ENCODE results near the gene FOCAD. TPM values are rescaled to one million over a fixed set of nuclear protein-coding genes. Genes with fewer than 3 reads are reported as not detected.

Gene FOCAD
- total RNA-seq, 1 donor from 2014 or later = 38.4 TPM

GRCh38 chr9:20642045-20642444 is 42.0 kb upstream of the FOCAD start:
- Mint-ChIP-seq H3K27ac (ENCODE audit: unreplicated experiment) (no peak overlapping the region), H3K4me1 (ENCODE audit: unreplicated experiment) (peaks cover 19% of the 10 kb centered on the region), H3K27me3 (ENCODE audit: unreplicated experiment) (peaks cover 4% of the 10 kb centered on the region), H3K36me3 (ENCODE audit: unreplicated experiment) (no peaks in the 10 kb centered on the region), H3K9me3 (ENCODE audit: unreplicated experiment) (no peaks in the 10 kb centered on the region), H3K4me3 (ENCODE audit: unreplicated experiment) (no peak overlapping the region)
- no peak for TF ChIP-seq CTCF (IDR thresholded peaks at IDR 0.05)
- no peak for DNase-seq (ENCODE audit: extremely low spot score, unreplicated experiment)

- no peaks in the 10 kb centered on the region for H3K36me3 Mint-ChIP-seq (ENCODE audit: unreplicated experiment)
Measured at GRCh38 chr9:20643660-20644059, 40.4 kb upstream of the FOCAD start.

GRCh38 chr9:20646656-20647055 is 37.4 kb upstream of the FOCAD start:
- Mint-ChIP-seq H3K9me3 (ENCODE audit: unreplicated experiment) (no peaks in the 10 kb centered on the region), H3K36me3 (ENCODE audit: unreplicated experiment) (no peaks in the 10 kb centered on the region), H3K4me3 (ENCODE audit: unreplicated experiment) (no peak overlapping the region), H3K27me3 (ENCODE audit: unreplicated experiment) (peaks cover 6% of the 10 kb centered on the region), H3K27ac (ENCODE audit: unreplicated experiment) (no peak overlapping the region), H3K4me1 (ENCODE audit: unreplicated experiment) (no peaks in the 10 kb centered on the region)
- no peak for TF ChIP-seq CTCF (IDR thresholded peaks at IDR 0.05)
- DNase-seq (ENCODE audit: extremely low spot score, unreplicated experiment) = no peak

More at GRCh38 chr9:20643660-20644059, 40.4 kb upstream of the FOCAD start:
- Mint-ChIP-seq H3K4me3 (ENCODE audit: unreplicated experiment) (no peak overlapping the region), H3K4me1 (ENCODE audit: unreplicated experiment) (peaks cover 7% of the 10 kb centered on the region), H3K27ac (ENCODE audit: unreplicated experiment) (no peak overlapping the region), H3K9me3 (ENCODE audit: unreplicated experiment) (no peaks in the 10 kb centered on the region), H3K27me3 (ENCODE audit: unreplicated experiment) (peaks cover 6% of the 10 kb centered on the region)
- TF ChIP-seq CTCF (IDR thresholded peaks at IDR 0.05) = no peak
- no peak for DNase-seq (ENCODE audit: extremely low spot score, unreplicated experiment)

DNA sequence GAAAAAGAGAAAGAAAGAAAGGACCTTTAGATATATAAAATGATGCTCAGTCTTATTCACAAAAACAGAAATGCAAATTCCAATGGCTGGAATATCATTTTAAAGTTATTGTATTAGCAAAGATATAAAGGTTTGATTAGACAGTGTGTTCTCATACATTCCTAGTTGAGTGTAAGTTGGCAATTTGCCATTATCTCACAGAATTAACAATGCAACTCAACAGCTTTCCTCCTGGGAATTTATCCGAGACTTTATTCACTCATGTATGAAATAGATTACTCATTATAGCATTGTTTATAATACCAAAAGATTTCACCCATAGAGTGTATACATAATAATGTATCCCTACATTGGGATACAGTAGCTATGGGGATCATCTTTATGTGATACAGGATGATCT is 34.7 kb upstream of the FOCAD start:
- Mint-ChIP-seq H3K9me3 (ENCODE audit: unreplicated experiment) (peaks cover 4% of the 10 kb centered on the region), H3K36me3 (ENCODE audit: unreplicated experiment) (no peaks in the 10 kb centered on the region), H3K4me3 (ENCODE audit: unreplicated experiment) (no peak overlapping the region), H3K27me3 (ENCODE audit: unreplicated experiment) (peaks cover 6% of the 10 kb centered on the region), H3K4me1 (ENCODE audit: unreplicated experiment) (no peaks in the 10 kb centered on the region), H3K27ac (ENCODE audit: unreplicated experiment) (no peak overlapping the region)
- DNase-seq (ENCODE audit: extremely low spot score, unreplicated experiment) = no peak
- no peak for TF ChIP-seq CTCF (IDR thresholded peaks at IDR 0.05)

DNA sequence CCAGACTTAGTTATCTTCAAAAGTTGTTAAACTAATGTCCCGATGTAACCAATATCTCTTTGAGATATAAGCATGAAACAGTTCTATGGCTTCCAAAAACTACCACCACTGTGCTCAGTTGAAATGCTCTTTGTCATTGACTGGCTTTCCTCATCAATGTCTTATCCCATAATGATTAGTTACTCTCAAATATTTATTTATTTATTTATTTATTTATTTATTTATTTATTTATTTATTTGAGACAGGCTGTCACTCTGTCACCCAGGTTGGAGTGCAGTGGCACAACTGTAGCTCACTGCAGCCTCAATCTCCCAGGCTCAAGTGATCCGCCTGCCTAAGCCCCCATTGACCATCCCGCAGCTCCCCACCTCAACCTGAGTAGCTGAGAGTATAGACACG is 33.7 kb upstream of the FOCAD start:
- H3K4me1 Mint-ChIP-seq (ENCODE audit: unreplicated experiment) = no peaks in the 10 kb centered on the region
- peaks cover 8% of the 10 kb centered on the region for H3K9me3 Mint-ChIP-seq (ENCODE audit: unreplicated experiment)
- no peaks in the 10 kb centered on the region for H3K36me3 Mint-ChIP-seq (ENCODE audit: unreplicated experiment)
- H3K27me3 Mint-ChIP-seq (ENCODE audit: unreplicated experiment) = peaks cover 6% of the 10 kb centered on the region
- TF ChIP-seq CTCF (IDR thresholded peaks at IDR 0.05) = no peak
- no peak for DNase-seq (ENCODE audit: extremely low spot score, unreplicated experiment)
- no peak overlapping the region for H3K27ac Mint-ChIP-seq (ENCODE audit: unreplicated experiment)
- H3K4me3 Mint-ChIP-seq (ENCODE audit: unreplicated experiment) = no peak overlapping the region

Data from osteocyte (in vitro differentiated cells).